Fibroblast of lung (primary cell): ENCODE measurements around the gene VANGL1. TPM values are rescaled to one million over a fixed set of nuclear protein-coding genes. Genes with fewer than 3 reads are reported as not detected.
"Not testable (repeated sequence)": the region's sequence is repeated elsewhere in the genome, so short reads cannot be mapped to it uniquely, and the experiment has no call there.

Experiments used
- DNase-seq, 2 donors: peaks; one replicate each; pipeline versions ENCODE4 v3.0.0 to v3.0.0-alpha.2; 2010; ENCODE audit warnings: low read depth in 2 of 2
- H2AFZ ChIP-seq: 2 replicates; pipeline ENCODE4 v1.5.1; 2012; ENCODE audit warnings: low read length, control low read depth, inconsistent platforms
- H3K27ac ChIP-seq: 2 replicates; pipeline ENCODE4 v1.5.1; 2011; ENCODE audit warnings: low read length, control low read depth; ENCODE audit not compliant: insufficient read depth
- H3K27me3 ChIP-seq: 2 replicates; pipeline ENCODE4 v1.5.1; 2011; ENCODE audit warnings: mild to moderate bottlenecking, low read length; ENCODE audit not compliant: control insufficient read depth, insufficient read depth
- H3K36me3 ChIP-seq: 2 replicates; pipeline ENCODE4 v1.5.1; 2011; ENCODE audit warnings: low read length; ENCODE audit not compliant: control insufficient read depth, insufficient read depth
- H3K4me1 ChIP-seq: 2 replicates; pipeline ENCODE4 v1.5.1; 2011; ENCODE audit warnings: low read length; ENCODE audit not compliant: control insufficient read depth, insufficient read depth; ENCODE audit errors: extremely low read depth
- H3K4me2 ChIP-seq: 2 replicates; pipeline ENCODE4 v1.5.1; 2011; ENCODE audit warnings: low read length, control low read depth; ENCODE audit not compliant: insufficient read depth; ENCODE audit errors: extremely low read depth
- H3K4me3 ChIP-seq, 4 experiments: fragments of 200-600 bp in 1 of 4; sonication (generic) in 1 of 4; replicated peaks in 1 of 4; 2 replicates each; pipeline ENCODE4 v1.5.1; 2011 to 2016; ENCODE audit warnings: low read length in 4 of 4, low read depth in 3 of 4, mild to moderate bottlenecking in 3 of 4, control low read depth in 2 of 4, inconsistent platforms in 1 of 4, mixed read lengths in 1 of 4; ENCODE audit not compliant: insufficient read depth in 1 of 4; ENCODE audit errors: control extremely low read depth in 1 of 4
- H3K79me2 ChIP-seq: 2 replicates; pipeline ENCODE4 v1.5.1; 2012; ENCODE audit warnings: mild to moderate bottlenecking, low read length, inconsistent platforms; ENCODE audit not compliant: control insufficient read depth, insufficient read depth
- H3K9ac ChIP-seq: 2 replicates; pipeline ENCODE4 v1.5.1; 2011; ENCODE audit warnings: mild to moderate bottlenecking, low read length, control low read depth; ENCODE audit not compliant: insufficient read depth
- H3K9me3 ChIP-seq: 2 replicates; pipeline ENCODE4 v1.5.1; 2012; ENCODE audit warnings: low read depth, low read length; ENCODE audit not compliant: control insufficient read depth, insufficient read depth
- H4K20me1 ChIP-seq: 2 replicates; pipeline ENCODE4 v1.5.1; 2011; ENCODE audit warnings: low read length; ENCODE audit not compliant: control insufficient read depth, insufficient read depth; ENCODE audit errors: extremely low read depth
- EZH2 ChIP-seq: IDR thresholded peaks from 2 replicates; pipeline ENCODE4 v1.5.1; 2012; ENCODE audit warnings: low read length, control low read depth, mild to moderate bottlenecking; ENCODE audit errors: missing control alignments
- polyA plus RNA-seq, 2 donors: library from polyadenylated mRNA; depleted of rRNA in 1 of 2; stranded (reverse) in 1 of 2; unstranded in 1 of 2; fragments of >200 nt; gene quantifications; 2 replicates each; pipeline ENCODE4 v1.2.1, GENCODE V29; 2011 to 2012; ENCODE audit warnings: missing spikeins in 1 of 2
- total RNA-seq: library from RNA; depleted of rRNA; stranded (reverse); fragments of >200 nt; gene quantifications from 2 replicates; pipeline ENCODE4 v1.2.1, GENCODE V29; 2014
- TF ChIP-seq, protein P1 (sequence below), 2 donors: IDR thresholded peaks in 1 of 2; conservative IDR thresholded peaks in 1 of 2; 1 replicate in 1 of 2; 2 replicates in 1 of 2; pipeline ENCODE4 v1.5.1; 2011 to 2012; ENCODE audit warnings: low read length in 2 of 2, control low read depth in 1 of 2, inconsistent platforms in 1 of 2, low read depth in 1 of 2, mild to moderate bottlenecking in 1 of 2

VANGL1 gene
- total and polyA plus RNA-seq, 2 donors (not counting 1 experiment from before 2014, with no cell fraction given), result 8.1 to 10.7 TPM

DNA sequence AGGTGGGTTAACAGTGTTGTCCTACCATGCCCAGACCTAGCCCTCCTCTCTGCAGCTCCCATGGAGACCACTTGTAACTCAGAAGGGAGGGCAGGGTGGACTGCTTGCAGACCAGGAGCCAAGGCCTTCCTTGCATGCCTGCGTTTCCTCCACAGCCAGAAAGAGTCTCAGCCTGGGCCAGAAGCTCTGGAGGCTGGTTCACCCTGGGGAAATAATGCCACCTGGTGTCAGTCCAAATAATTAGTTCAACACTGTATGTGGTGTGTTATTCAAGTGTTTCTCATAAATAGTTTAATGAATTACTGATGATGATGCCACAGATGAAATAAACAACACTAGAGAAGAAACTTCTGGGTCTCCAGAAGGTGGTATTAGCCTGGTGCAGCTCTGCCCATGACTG is 16.9 kb upstream of the VANGL1 start:
- H4K20me1 ChIP-seq, result no peaks in the 10 kb centered on the region
- TF ChIP-seq EZH2, result no peak
- TF ChIP-seq, protein P1, sequence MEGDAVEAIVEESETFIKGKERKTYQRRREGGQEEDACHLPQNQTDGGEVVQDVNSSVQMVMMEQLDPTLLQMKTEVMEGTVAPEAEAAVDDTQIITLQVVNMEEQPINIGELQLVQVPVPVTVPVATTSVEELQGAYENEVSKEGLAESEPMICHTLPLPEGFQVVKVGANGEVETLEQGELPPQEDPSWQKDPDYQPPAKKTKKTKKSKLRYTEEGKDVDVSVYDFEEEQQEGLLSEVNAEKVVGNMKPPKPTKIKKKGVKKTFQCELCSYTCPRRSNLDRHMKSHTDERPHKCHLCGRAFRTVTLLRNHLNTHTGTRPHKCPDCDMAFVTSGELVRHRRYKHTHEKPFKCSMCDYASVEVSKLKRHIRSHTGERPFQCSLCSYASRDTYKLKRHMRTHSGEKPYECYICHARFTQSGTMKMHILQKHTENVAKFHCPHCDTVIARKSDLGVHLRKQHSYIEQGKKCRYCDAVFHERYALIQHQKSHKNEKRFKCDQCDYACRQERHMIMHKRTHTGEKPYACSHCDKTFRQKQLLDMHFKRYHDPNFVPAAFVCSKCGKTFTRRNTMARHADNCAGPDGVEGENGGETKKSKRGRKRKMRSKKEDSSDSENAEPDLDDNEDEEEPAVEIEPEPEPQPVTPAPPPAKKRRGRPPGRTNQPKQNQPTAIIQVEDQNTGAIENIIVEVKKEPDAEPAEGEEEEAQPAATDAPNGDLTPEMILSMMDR (conservative IDR thresholded peaks at IDR 0.05 in 1 of 2, IDR thresholded peaks at IDR 0.05 in 1 of 2; ENCODE audit: low read depth in 1 of 2, low read length in 2 of 2), result no peak

DNA sequence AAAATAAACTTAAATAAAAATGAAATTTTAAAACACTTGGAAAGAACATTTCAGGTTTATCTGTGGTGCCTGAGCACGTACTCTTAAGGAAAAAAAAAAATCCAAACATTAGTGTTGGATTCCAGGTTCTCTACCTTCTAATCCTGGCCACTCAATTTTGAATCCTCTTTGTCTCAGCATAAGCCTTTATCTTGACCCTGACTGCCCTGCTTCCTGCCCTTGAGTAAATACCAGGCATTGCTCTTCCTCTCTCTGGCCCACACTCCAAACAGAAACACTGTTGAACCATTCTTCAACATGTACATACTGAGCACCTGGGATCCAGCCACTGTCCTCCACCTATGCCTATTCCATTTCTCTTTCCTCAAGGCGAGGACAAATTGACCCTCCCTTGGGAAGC is 11.4 kb upstream of the VANGL1 start:
- H3K9me3 ChIP-seq, result no peaks in the 10 kb centered on the region
- no peaks in the 10 kb centered on the region for H3K79me2 ChIP-seq
- no peak for DNase-seq
- no peak overlapping the region for H3K4me3 ChIP-seq
- H3K9ac ChIP-seq, result no peak overlapping the region
- no peak overlapping the region for H3K4me2 ChIP-seq
- no peaks in the 10 kb centered on the region for H3K4me1 ChIP-seq
- TF ChIP-seq, protein P1 (conservative IDR thresholded peaks at IDR 0.05 in 1 of 2, IDR thresholded peaks at IDR 0.05 in 1 of 2; ENCODE audit: low read depth in 1 of 2, low read length in 2 of 2), result no peak
- no peak for TF ChIP-seq EZH2
- no peaks in the 10 kb centered on the region for H3K36me3 ChIP-seq
- no peak overlapping the region for H2AFZ ChIP-seq
- no peak overlapping the region for H3K27ac ChIP-seq
- H3K27me3 ChIP-seq, result peaks cover 10% of the 10 kb centered on the region
- H4K20me1 ChIP-seq, result no peaks in the 10 kb centered on the region

More for the DNA sequence above, 16.9 kb upstream of the VANGL1 start:
- no peaks in the 10 kb centered on the region for H3K4me1 ChIP-seq
- DNase-seq, result no peak
- no peak overlapping the region for H3K4me2 ChIP-seq
- H3K27ac ChIP-seq, result no peak overlapping the region
- no peaks in the 10 kb centered on the region for H3K79me2 ChIP-seq
- H3K9me3 ChIP-seq, result no peaks in the 10 kb centered on the region
- H3K4me3 ChIP-seq, result no peak overlapping the region
- no peaks in the 10 kb centered on the region for H3K36me3 ChIP-seq
- H3K27me3 ChIP-seq, result peaks cover 3% of the 10 kb centered on the region
- no peak overlapping the region for H2AFZ ChIP-seq
- H3K9ac ChIP-seq, result no peak overlapping the region

DNA sequence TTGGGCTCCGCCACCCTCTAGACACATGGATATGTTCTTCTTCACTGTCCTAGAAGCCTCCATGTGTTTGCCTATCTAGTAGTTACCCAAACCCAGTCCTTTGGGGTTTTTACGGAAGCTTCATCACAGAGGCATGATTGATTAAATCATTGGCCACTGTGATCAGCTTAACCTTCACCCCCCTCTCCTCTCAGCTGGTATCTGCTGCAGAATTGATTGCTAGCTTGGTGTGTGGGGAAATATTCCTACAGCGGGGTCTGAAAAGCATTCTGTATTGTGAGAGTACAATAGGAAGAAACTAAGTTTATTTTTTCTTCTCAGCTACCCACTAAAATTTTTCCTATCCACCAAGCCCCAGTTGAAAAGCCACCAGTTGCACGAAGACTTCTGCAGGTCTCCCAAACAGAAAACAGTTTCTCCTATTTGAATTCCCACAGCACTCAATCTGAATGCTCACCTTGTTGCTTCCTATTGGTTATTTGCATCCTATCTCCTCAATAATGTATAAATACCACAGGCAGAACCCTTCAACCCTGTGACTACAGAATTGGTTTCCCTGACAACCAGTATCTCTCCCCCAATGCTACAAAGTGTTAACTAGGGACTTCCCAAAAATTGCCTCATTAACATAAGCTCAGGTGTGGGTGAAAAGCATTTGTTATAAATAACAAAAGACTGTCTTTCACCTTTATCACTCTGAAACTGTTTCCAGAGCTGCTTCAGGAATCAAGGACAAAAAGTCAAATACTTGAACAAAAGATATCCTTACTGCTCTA is 9.3 kb upstream of the VANGL1 start:
- no peak overlapping the region for H3K9ac ChIP-seq
- H4K20me1 ChIP-seq, result no peaks in the 10 kb centered on the region
- TF ChIP-seq, protein P1 (conservative IDR thresholded peaks at IDR 0.05 in 1 of 2, IDR thresholded peaks at IDR 0.05 in 1 of 2; ENCODE audit: low read depth in 1 of 2, low read length in 2 of 2), result no peak
- no peak for TF ChIP-seq EZH2
- H3K79me2 ChIP-seq, result no peaks in the 10 kb centered on the region
- no peaks in the 10 kb centered on the region for H3K4me1 ChIP-seq
- H2AFZ ChIP-seq, result no peak overlapping the region
- H3K4me3 ChIP-seq, result no peak overlapping the region
- no peaks in the 10 kb centered on the region for H3K9me3 ChIP-seq
- H3K27ac ChIP-seq, result no peak overlapping the region
- H3K27me3 ChIP-seq, result peaks cover 10% of the 10 kb centered on the region
- no peak overlapping the region for H3K4me2 ChIP-seq
- DNase-seq, result no peak
- no peaks in the 10 kb centered on the region for H3K36me3 ChIP-seq

DNA sequence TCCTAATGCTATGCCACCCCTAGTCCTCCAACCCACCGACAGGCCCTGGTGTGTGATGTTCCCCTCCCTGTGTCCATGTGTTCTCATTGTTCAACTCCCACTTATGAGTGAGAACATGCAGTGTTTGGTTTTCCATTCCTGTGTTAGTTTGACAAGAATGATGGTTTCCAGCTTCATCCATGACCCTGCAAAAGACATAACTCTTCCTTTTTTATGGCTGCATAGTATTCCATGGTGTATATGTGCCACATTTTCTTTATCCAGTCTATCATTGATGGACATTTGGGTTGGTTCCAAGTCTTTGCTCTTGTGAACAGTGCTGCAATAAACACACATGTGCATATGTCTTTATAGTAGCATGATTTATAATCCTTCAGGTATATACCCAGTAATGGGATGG is 8.2 kb upstream of the VANGL1 start:
- not testable (repeated sequence) for H3K4me1 ChIP-seq, H3K79me2 ChIP-seq, H3K9ac ChIP-seq, H3K27me3 ChIP-seq, H3K36me3 ChIP-seq, H2AFZ ChIP-seq, H3K27ac ChIP-seq, H3K4me2 ChIP-seq, H3K9me3 ChIP-seq, DNase-seq, H3K4me3 ChIP-seq, H4K20me1 ChIP-seq
